Gastrocnemius medialis (tissue), 4 donors: ENCODE results near the gene RNASEH2B. TPM values are rescaled to one million over a fixed set of nuclear protein-coding genes. Genes with fewer than 3 reads are reported as not detected.

Experiments used
- ATAC-seq, 2 donors: fragments of 150-250 bp; one replicate each; pipeline ENCODE4 v1.9.1; 2016
- DNase-seq, 2 donors: peaks; one replicate each; pipeline ENCODE4 v3.0.0-alpha.2; 2019
- H3K27ac ChIP-seq, 4 donors: fragments of 200-600 bp; sonication (generic); 1 replicate in 1 of 4; 2 replicates in 3 of 4; pipeline ENCODE4 v1.5.1; 2016 to 2018; ENCODE audit warnings: mild to moderate bottlenecking in 2 of 4, moderate library complexity in 1 of 4
- H3K27me3 ChIP-seq, 3 donors: fragments of 200-600 bp; sonication (generic) in 2 of 3; 1 replicate in 1 of 3; 2 replicates in 2 of 3; pipeline versions ENCODE4 v1.5.1 to v1.6.0; 2016 to 2019; ENCODE audit warnings: mild to moderate bottlenecking in 1 of 3, moderate library complexity in 1 of 3
- H3K36me3 ChIP-seq, 2 donors: fragments of 200-600 bp; sonication (generic) in 1 of 2; one replicate each; pipeline ENCODE4 v1.5.1; 2017 to 2018
- H3K4me1 ChIP-seq, 2 donors: fragments of 200-600 bp; sonication (generic) in 1 of 2; one replicate each; pipeline ENCODE4 v1.5.1; 2016 to 2017; ENCODE audit warnings: mild to moderate bottlenecking in 2 of 2
- H3K4me3 ChIP-seq, 4 donors: fragments of 200-600 bp; sonication (generic) in 3 of 4; 1 replicate in 1 of 4; 2 replicates in 3 of 4; pipeline ENCODE4 v1.5.1; 2016 to 2019; ENCODE audit warnings: mild to moderate bottlenecking in 2 of 4
- H3K9me3 ChIP-seq, 3 donors: fragments of 200-600 bp; sonication (generic) in 2 of 3; 1 replicate in 1 of 3; 2 replicates in 2 of 3; pipeline ENCODE4 v1.5.1; 2016 to 2019
- CTCF ChIP-seq, 5 experiments: fragments of 450-650 bp in 3 of 5; fragments of 200-600 bp in 2 of 5; sonication (generic) in 2 of 5; IDR thresholded peaks in 4 of 5; conservative IDR thresholded peaks in 1 of 5; 1 replicate in 4 of 5; 2 replicates in 1 of 5; pipeline ENCODE4 v1.5.1; 2016 to 2019; ENCODE audit warnings: antibody characterized with exemption in 5 of 5, mild to moderate bottlenecking in 3 of 5, moderate library complexity in 3 of 5
- POLR2A ChIP-seq, 2 donors: fragments of 450-650 bp; IDR thresholded peaks; one replicate each; pipeline ENCODE4 v1.6.1; 2017; ENCODE audit warnings: antibody characterized with exemption in 2 of 2, mild to moderate bottlenecking in 2 of 2, moderate library complexity in 2 of 2
- in situ Hi-C, 4 donors: fragments of 200-750 bp; cut with MboI; loops; one replicate each; pipeline versions ENCODE4 v1.15.0 to v1.8.0; 2017; ENCODE audit warnings: low sequenced_read_pairs in 4 of 4
- intact Hi-C: fragments of 100-400 bp; cut with DNase I; formaldehyde crosslinking; loops from one replicate; pipeline ENCODE4 v1.15.1; 2023; ENCODE audit warnings: low total_unique reads
- total RNA-seq, 4 donors: library from RNA; depleted of rRNA; stranded (reverse); fragments of >200 nt; gene quantifications; one replicate each; pipeline versions ENCODE4 v1.1.0 to v1.2.3, GENCODE V29; 2016

The RNASEH2B gene
- total RNA-seq, 4 donors from 2014 or later: 9.3 to 24.7 (median 11.1) TPM

GRCh38 chr13:50898338-50898737 lies 11.3 kb upstream of the RNASEH2B start:
- H3K4me3 ChIP-seq: no peak overlapping the region
- no peaks in the 10 kb centered on the region for H3K9me3 ChIP-seq
- H3K27ac ChIP-seq: no peak overlapping the region
- intact Hi-C loops: no loop called here
- in situ Hi-C loops: no loop called here
- no peak for TF ChIP-seq POLR2A (IDR thresholded peaks at IDR 0.05)
- no peak for TF ChIP-seq CTCF (IDR thresholded peaks at IDR 0.05 in 4 of 5, conservative IDR thresholded peaks at IDR 0.05 in 1 of 5)
- DNase-seq (no peak), ATAC-seq (no peak)
- H3K27me3 ChIP-seq: no peaks in the 10 kb centered on the region
- no peaks in the 10 kb centered on the region for H3K36me3 ChIP-seq
- H3K4me1 ChIP-seq: peaks cover 0 to 4% of the 10 kb centered on the region in 2 donors

GRCh38 chr13:50901701-50902100 lies 7.9 kb upstream of the RNASEH2B start:
- no peaks in the 10 kb centered on the region for H3K36me3 ChIP-seq
- TF ChIP-seq POLR2A (IDR thresholded peaks at IDR 0.05) (no peak), CTCF (IDR thresholded peaks at IDR 0.05 in 4 of 5, conservative IDR thresholded peaks at IDR 0.05 in 1 of 5) (no peak)
- intact Hi-C loops: no loop called here
- H3K27me3 ChIP-seq: no peaks in the 10 kb centered on the region
- no peaks in the 10 kb centered on the region for H3K4me1 ChIP-seq
- in situ Hi-C loops: loop anchor here (10.0 to 25.0 kb wide), 3 partner anchors 914 to 939 kb away; partner anchors contain the start of gene TRIM13 (in 2 of the 4)
- H3K4me3 ChIP-seq: no peak overlapping the region
- ATAC-seq: no peak
- H3K27ac ChIP-seq: no peak overlapping the region
- no peaks in the 10 kb centered on the region for H3K9me3 ChIP-seq
- DNase-seq: no peak

- Histone ChIP-seq H3K36me3 (no peaks in the 10 kb centered on the region), H3K4me3 (no peak overlapping the region), H3K4me1 (peaks cover 0 to under 1% of the 10 kb centered on the region in 2 donors), H3K27ac (no peak overlapping the region), H3K27me3 (no peaks in the 10 kb centered on the region), H3K9me3 (no peaks in the 10 kb centered on the region)
- TF ChIP-seq POLR2A (IDR thresholded peaks at IDR 0.05) (no peak), CTCF (IDR thresholded peaks at IDR 0.05 in 4 of 5, conservative IDR thresholded peaks at IDR 0.05 in 1 of 5) (no peak)
- ATAC-seq: no peak
- in situ Hi-C loops: loop anchor here (10.0 to 25.0 kb wide), 3 partner anchors 918 to 943 kb away; partner anchors contain the start of gene TRIM13 (in 2 of the 4)
- DNase-seq: no peak
- intact Hi-C loops: no loop called here
Observed at GRCh38 chr13:50905256-50905655, 4.3 kb upstream of the RNASEH2B start.

GRCh38 chr13:50907781-50908180 lies 1.8 kb upstream of the RNASEH2B start:
- Histone ChIP-seq H3K9me3 (no peaks in the 10 kb centered on the region), H3K27ac (no peak overlapping the region), H3K27me3 (no peaks in the 10 kb centered on the region), H3K4me1 (peaks cover 14 to 15% of the 10 kb centered on the region in 2 donors), H3K36me3 (no peaks in the 10 kb centered on the region), H3K4me3 (no peak overlapping the region)
- ATAC-seq (no peak), DNase-seq (no peak)
- in situ Hi-C loops: loop anchor here (10.0 to 25.0 kb wide), 3 partner anchors 920 to 945 kb away; partner anchors contain the start of gene TRIM13 (in 2 of the 4)
- no peak for TF ChIP-seq CTCF (IDR thresholded peaks at IDR 0.05 in 4 of 5, conservative IDR thresholded peaks at IDR 0.05 in 1 of 5)
- no peak for TF ChIP-seq POLR2A (IDR thresholded peaks at IDR 0.05)
- intact Hi-C loops: no loop called here

- TF ChIP-seq CTCF (IDR thresholded peaks at IDR 0.05 in 4 of 5, conservative IDR thresholded peaks at IDR 0.05 in 1 of 5) (no peak), POLR2A (IDR thresholded peaks at IDR 0.05) (no peak)
- no peak for ATAC-seq
- no peaks in the 10 kb centered on the region for H3K36me3 ChIP-seq
- DNase-seq: no peak
- H3K27me3 ChIP-seq: no peaks in the 10 kb centered on the region
- H3K27ac ChIP-seq: no peak overlapping the region
- no peak overlapping the region for H3K4me3 ChIP-seq
- H3K9me3 ChIP-seq: no peaks in the 10 kb centered on the region
- in situ Hi-C loops (loop anchor here (10.0 to 25.0 kb wide), 3 partner anchors 921 to 946 kb away; partner anchors contain the start of gene TRIM13 (in 2 of the 4)), intact Hi-C loops (no loop called here)
- H3K4me1 ChIP-seq: peaks cover 14 to 15% of the 10 kb centered on the region in 2 donors
Observed at GRCh38 chr13:50908371-50908770, 1.2 kb upstream of the RNASEH2B start.
